Measurements from ENCODE around the gene ICE1.

The ICE1 gene

DNA sequence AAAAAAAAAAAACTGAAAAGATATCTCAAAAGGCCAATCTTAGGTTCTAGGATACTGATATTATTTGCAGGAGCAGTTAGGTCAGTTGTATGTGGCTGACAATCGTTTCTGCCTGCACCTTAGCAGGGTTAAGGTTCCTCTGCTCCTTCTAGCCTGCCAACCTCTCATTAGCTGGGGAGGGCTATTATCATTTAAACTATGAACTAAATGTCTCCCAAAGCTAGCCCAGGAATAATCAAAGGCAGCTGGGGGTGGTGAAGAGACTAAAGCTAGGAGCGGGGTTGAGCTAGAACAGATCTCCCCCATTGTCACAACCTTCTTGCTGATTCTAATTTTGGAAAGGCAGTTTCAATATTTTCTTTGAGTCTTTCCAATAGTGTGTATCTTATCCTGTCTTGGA is 99.9 kb downstream of the ICE1 start:
- H3K27me3 ChIP-seq (ENCODE audit: insufficient read depth, low read length): no peaks in the 10 kb centered on the region
- H3K36me3 ChIP-seq (ENCODE audit: insufficient read depth, low read length): no peaks in the 10 kb centered on the region
- H3K9me3 ChIP-seq (ENCODE audit: low read length): no peaks in the 10 kb centered on the region
- no peak overlapping the region for H2AFZ ChIP-seq (ENCODE audit: low read depth, low read length)
- H3K4me3 ChIP-seq (ENCODE audit: low read length): no peak overlapping the region
- no peaks in the 10 kb centered on the region for H3K4me1 ChIP-seq (ENCODE audit: insufficient read depth, low read length)

DNA sequence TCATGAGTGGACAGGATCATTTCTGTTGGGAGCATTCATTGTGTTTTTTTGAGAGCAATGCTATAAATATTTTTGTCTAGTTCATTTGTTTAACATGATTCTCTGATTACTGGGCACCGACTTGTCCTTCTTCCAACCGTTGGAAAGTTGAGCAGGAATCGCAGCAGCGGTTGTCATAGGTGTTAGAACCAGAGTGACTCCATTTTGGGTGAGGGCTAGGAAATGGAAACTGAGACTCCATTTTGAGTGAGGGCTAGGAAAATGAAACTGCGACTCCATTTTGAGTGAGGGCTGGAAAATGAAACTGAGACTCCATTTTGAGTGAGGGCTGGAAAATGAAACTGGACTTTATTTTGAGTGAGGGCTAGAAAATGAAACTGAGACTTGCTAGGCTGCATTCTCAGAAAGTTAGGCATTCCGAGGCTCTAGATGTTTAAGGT is 100.6 kb downstream of the ICE1 start:
- Histone ChIP-seq H3K36me3 (ENCODE audit: insufficient read depth, low read length) (no peaks in the 10 kb centered on the region), H3K9me3 (ENCODE audit: low read length) (no peaks in the 10 kb centered on the region), H3K4me1 (ENCODE audit: insufficient read depth, low read length) (no peaks in the 10 kb centered on the region), H3K4me3 (ENCODE audit: low read length) (no peak overlapping the region), H3K27me3 (ENCODE audit: insufficient read depth, low read length) (no peaks in the 10 kb centered on the region), H2AFZ (ENCODE audit: low read depth, low read length) (peak overlapping the region; percentile 29)

DNA sequence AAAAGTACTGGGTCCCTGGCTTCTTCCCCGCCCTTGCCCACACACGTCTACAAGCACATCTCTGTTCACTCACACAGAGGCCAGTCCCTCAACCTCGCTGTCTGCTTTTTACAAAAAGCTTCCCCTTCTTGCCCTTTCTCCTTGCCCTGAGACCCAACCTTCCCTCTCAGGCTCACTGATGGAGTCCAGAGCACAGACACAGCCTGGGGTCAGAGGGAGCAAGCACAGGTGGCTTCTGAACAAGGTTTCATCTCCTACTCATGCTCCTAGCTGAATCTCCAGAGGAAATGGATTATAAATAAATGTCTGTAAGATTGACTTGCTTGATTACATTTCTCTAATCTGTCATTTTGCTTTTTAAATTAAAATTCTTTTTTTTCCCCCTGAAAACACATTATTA is 101.8 kb downstream of the ICE1 start:
- Histone ChIP-seq H3K36me3 (ENCODE audit: insufficient read depth, low read length) (no peaks in the 10 kb centered on the region), H2AFZ (ENCODE audit: low read depth, low read length) (no peak overlapping the region), H3K27me3 (ENCODE audit: insufficient read depth, low read length) (no peaks in the 10 kb centered on the region), H3K4me3 (ENCODE audit: low read length) (no peak overlapping the region), H3K9me3 (ENCODE audit: low read length) (no peaks in the 10 kb centered on the region), H3K4me1 (ENCODE audit: insufficient read depth, low read length) (no peaks in the 10 kb centered on the region)

DNA sequence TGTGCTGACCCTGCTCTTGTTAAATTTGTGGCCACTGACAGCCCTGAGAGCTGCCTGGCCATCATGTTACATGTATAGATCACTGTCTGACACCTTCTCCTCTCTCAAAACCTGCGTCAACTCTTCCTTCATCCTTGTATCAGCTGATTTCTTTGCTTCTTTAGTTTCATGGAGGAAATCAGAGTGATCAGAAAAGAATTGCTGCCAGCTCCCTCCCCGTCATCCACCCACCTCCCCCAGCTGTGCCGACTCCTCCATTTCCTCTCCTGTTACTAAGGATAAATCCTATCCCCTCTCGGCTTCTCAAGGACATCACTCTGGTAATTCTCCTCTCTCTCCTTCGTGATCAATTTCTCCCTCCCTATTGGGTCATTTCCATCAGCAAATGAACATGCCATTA is 108.9 kb downstream of the ICE1 start:
- Histone ChIP-seq H3K27me3 (ENCODE audit: insufficient read depth, low read length) (peaks cover 8% of the 10 kb centered on the region), H3K9me3 (ENCODE audit: low read length) (no peaks in the 10 kb centered on the region), H3K4me3 (ENCODE audit: low read length) (no peak overlapping the region), H2AFZ (ENCODE audit: low read depth, low read length) (no peak overlapping the region), H3K36me3 (ENCODE audit: insufficient read depth, low read length) (no peaks in the 10 kb centered on the region), H3K4me1 (ENCODE audit: insufficient read depth, low read length) (no peaks in the 10 kb centered on the region)

DNA sequence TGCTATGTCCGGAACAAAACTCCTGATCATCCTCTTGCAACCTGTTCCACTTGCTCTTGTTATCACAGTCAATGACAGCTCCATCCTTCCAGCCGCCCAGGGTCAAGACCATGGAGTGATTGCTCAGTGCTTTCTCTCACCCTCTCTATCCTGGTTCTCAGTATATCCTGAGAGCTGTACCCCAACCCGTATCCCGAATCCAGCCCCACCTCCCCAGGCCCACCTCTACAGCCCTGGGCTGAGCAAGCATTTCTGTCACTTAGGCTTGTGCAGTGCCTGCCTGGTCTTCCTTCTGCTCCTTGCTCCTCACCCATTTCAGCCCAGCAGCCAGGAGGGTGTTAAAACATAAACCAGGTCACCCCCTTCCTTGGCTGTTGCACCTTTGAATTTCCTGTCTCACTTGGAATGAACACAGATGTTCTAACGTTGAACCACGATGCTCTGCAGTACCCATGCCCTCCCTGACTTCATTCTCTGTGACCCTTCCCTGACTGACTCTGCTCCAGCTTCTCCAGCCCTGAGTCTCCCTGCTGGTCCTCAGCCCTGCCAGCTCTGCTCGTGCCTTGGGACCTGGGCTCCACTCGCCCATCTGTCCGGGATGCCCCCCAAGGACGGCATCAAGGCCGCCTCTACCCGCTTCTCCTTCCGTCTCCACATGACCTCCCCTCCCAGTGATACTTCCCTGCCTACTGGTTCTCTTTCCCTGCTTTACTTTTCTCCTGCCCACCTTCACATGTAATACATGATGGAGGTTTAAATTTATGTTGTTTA is 110.0 kb downstream of the ICE1 start:
- Histone ChIP-seq H3K36me3 (ENCODE audit: insufficient read depth, low read length) (no peaks in the 10 kb centered on the region), H3K4me3 (ENCODE audit: low read length) (no peak overlapping the region), H2AFZ (ENCODE audit: low read depth, low read length) (no peak overlapping the region), H3K4me1 (ENCODE audit: insufficient read depth, low read length) (no peaks in the 10 kb centered on the region), H3K9me3 (ENCODE audit: low read length) (no peaks in the 10 kb centered on the region), H3K27me3 (ENCODE audit: insufficient read depth, low read length) (peaks cover 8% of the 10 kb centered on the region)

DNA sequence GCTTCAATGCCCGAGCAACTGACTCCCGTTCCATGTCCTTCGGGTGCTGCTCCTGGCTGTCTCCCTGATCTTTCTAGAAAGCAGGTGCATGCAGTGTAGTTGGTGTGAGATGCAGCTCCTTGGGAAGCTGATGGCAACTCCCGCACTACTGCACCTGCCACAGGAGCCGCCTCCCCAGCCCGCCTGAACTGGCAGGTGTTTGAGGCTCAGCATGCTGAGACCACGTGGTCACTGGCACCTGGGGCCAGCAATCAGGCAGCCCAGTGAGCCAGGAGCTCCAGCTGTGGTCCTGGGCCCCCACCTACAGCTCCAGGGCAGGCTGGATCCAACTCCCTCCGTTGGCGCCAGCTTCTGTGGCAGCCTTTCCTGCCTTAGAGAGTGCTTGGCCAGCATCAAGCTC is 111.5 kb downstream of the ICE1 start:
- Histone ChIP-seq H3K4me3 (ENCODE audit: low read length) (no peak overlapping the region), H3K4me1 (ENCODE audit: insufficient read depth, low read length) (no peaks in the 10 kb centered on the region), H2AFZ (ENCODE audit: low read depth, low read length) (no peak overlapping the region), H3K27me3 (ENCODE audit: insufficient read depth, low read length) (peaks cover 8% of the 10 kb centered on the region), H3K9me3 (ENCODE audit: low read length) (no peaks in the 10 kb centered on the region), H3K36me3 (ENCODE audit: insufficient read depth, low read length) (no peaks in the 10 kb centered on the region)

DNA sequence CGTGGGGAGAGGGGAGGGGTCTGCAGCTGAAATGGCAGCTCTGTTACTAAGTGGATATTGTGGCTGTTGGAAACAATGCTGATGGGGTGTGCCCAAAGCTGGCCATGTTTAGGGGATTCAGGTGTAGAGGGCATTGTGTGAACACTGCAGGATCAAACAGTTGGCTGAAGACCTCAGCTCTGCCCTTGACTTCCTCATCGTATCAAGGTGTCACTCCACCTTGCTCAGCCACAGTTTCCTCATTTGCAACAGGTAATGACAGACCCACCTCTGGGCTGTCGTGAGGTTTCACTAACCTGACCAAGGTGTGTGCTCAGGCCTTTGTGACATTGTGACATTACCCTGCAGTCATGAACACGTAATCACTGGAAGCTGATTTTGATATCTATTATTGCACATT is 111.9 kb downstream of the ICE1 start:
- no peak overlapping the region for H3K4me3 ChIP-seq (ENCODE audit: low read length)
- H3K36me3 ChIP-seq (ENCODE audit: insufficient read depth, low read length): no peaks in the 10 kb centered on the region
- H3K4me1 ChIP-seq (ENCODE audit: insufficient read depth, low read length): no peaks in the 10 kb centered on the region
- no peaks in the 10 kb centered on the region for H3K9me3 ChIP-seq (ENCODE audit: low read length)
- peaks cover 8% of the 10 kb centered on the region for H3K27me3 ChIP-seq (ENCODE audit: insufficient read depth, low read length)
- no peak overlapping the region for H2AFZ ChIP-seq (ENCODE audit: low read depth, low read length)

DNA sequence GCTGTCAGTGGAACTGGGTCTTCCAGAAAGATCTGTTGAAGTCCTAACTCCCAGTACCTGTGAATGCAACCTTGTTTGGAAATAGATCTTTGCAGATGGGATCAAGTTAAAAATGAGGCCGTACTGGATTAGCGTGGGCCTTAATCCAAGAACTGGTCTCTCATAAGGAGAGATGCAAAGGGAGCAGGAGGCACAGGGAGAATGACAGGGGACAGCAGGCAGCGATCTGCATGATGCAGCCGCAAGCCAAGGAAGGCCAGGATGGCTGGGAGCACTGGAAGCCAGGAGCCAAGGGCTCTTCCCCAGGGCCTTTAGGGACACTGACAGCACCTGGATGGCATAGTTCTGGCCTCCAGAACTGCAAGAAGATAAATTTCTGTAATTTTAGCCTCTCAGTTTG is 114.4 kb downstream of the ICE1 start:
- no peaks in the 10 kb centered on the region for H3K4me1 ChIP-seq (ENCODE audit: insufficient read depth, low read length)
- H3K27me3 ChIP-seq (ENCODE audit: insufficient read depth, low read length): peaks cover 4% of the 10 kb centered on the region
- H2AFZ ChIP-seq (ENCODE audit: low read depth, low read length): no peak overlapping the region

DNA sequence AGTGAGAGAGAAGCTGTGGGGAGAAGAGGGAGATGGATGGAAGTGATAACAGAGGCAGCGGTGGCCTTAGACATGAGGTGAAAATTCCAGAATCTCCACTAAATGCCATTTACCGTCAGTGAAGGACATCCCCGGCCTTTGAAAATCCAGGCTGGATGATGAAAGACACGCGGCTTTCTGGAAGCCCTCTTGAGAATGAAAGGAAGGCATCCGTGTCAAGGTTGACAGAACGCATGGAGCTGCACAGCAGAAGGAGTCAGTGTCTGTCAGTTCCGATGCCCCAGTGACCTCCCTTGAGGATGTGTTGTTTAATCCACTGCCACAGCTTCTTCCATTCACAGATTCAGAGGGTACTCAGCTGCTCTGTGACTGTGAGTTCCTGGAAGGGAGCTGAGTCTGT is 114.9 kb downstream of the ICE1 start:
- Histone ChIP-seq H3K36me3 (ENCODE audit: insufficient read depth, low read length) (no peaks in the 10 kb centered on the region), H3K9me3 (ENCODE audit: low read length) (no peaks in the 10 kb centered on the region), H3K4me3 (ENCODE audit: low read length) (no peak overlapping the region), H2AFZ (ENCODE audit: low read depth, low read length) (no peak overlapping the region), H3K27me3 (ENCODE audit: insufficient read depth, low read length) (peaks cover 4% of the 10 kb centered on the region), H3K4me1 (ENCODE audit: insufficient read depth, low read length) (no peaks in the 10 kb centered on the region)

More for the DNA sequence above, 114.4 kb downstream of the ICE1 start:
- no peaks in the 10 kb centered on the region for H3K36me3 ChIP-seq (ENCODE audit: insufficient read depth, low read length)
- H3K9me3 ChIP-seq (ENCODE audit: low read length): no peaks in the 10 kb centered on the region
- no peak overlapping the region for H3K4me3 ChIP-seq (ENCODE audit: low read length)

DNA sequence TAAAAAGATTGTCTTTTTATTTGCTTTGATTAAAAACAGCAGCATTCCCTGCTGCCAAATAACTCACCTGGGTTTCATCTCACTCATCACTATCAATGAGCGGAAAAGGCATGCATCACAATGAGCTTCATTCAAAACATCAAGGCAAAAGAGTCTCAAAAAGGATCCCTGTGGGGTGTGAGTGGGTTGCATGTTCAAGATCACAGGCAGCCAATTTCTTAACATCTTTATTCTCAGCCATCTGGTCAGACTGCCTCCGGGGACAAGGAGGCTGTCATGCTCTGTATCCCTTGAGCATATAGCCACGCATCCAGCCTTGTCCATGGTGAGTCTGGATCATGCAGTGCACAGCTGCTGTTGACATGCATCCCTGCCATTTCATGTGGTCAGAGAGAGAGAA is 117.1 kb downstream of the ICE1 start:
- H3K27me3 ChIP-seq (ENCODE audit: insufficient read depth, low read length): no peaks in the 10 kb centered on the region
- H3K4me1 ChIP-seq (ENCODE audit: insufficient read depth, low read length): no peaks in the 10 kb centered on the region
- no peaks in the 10 kb centered on the region for H3K9me3 ChIP-seq (ENCODE audit: low read length)
- H3K36me3 ChIP-seq (ENCODE audit: insufficient read depth, low read length): no peaks in the 10 kb centered on the region
- no peak overlapping the region for H3K4me3 ChIP-seq (ENCODE audit: low read length)
- H2AFZ ChIP-seq (ENCODE audit: low read depth, low read length): no peak overlapping the region

Measured in neuron (in vitro differentiated cells).